Esophagus (tissue), 2 donors: ENCODE measurements around the gene NTN4. TPM values are rescaled to one million over a fixed set of nuclear protein-coding genes. Genes with fewer than 3 reads are reported as not detected.

Experiments used
- H3K27ac ChIP-seq, 2 donors: one replicate each; pipeline ENCODE4 v1.5.1; 2013; ENCODE audit warnings: low read depth in 2 of 2, mild to moderate bottlenecking in 2 of 2, inconsistent platforms in 1 of 2, low read length in 1 of 2, moderate library complexity in 1 of 2
- H3K27me3 ChIP-seq, 2 donors: one replicate each; pipeline ENCODE4 v1.6.1; 2013; ENCODE audit warnings: low read length in 2 of 2, control low read depth in 1 of 2, mild to moderate bottlenecking in 1 of 2; ENCODE audit not compliant: insufficient read depth in 2 of 2, control insufficient read depth in 1 of 2
- H3K36me3 ChIP-seq, 2 donors: one replicate each; pipeline ENCODE4 v1.6.1; 2013; ENCODE audit warnings: low read length in 1 of 2; ENCODE audit not compliant: control insufficient read depth in 2 of 2, insufficient read depth in 2 of 2
- H3K4me1 ChIP-seq, 2 donors: one replicate each; pipeline ENCODE4 v1.6.1; 2013; ENCODE audit warnings: low read length in 1 of 2; ENCODE audit not compliant: control insufficient read depth in 2 of 2, insufficient read depth in 2 of 2
- H3K4me3 ChIP-seq, 2 donors: one replicate each; pipeline ENCODE4 v1.5.1; 2013; ENCODE audit warnings: low read length in 2 of 2, mild to moderate bottlenecking in 2 of 2, low read depth in 1 of 2, moderate library complexity in 1 of 2
- H3K9me3 ChIP-seq, 2 donors: one replicate each; pipeline ENCODE4 v1.6.1; 2013; ENCODE audit warnings: mild to moderate bottlenecking in 2 of 2, low read depth in 1 of 2, low read length in 1 of 2, moderate library complexity in 1 of 2; ENCODE audit not compliant: control insufficient read depth in 2 of 2, insufficient read depth in 1 of 2
- WGBS, 2 donors: extraction: QIAGEN DNeasy Blood & Tissue Kit; methylation state at CpG; one replicate each; pipeline ENCODE4 v1.1.7; 2013; 5-methylcytosine and 5-hydroxymethylcytosine counted together
- polyA plus RNA-seq, 2 donors: library from polyadenylated mRNA; stranded (reverse); fragments of 200-250 nt; gene quantifications; one replicate each; pipeline ENCODE4 v1.2.3, GENCODE V29; 2013
- donor health status: healthy with polysubstance abuse.
- donor health status: Bipolar disorder and iron deficiency.

Gene NTN4
- polyA plus RNA-seq: 1 to 10 TPM; 3.8 to 6.2 TPM

- peak within 1 kb of the TSS; percentile 67 to 84 for H3K27ac ChIP-seq
- no peaks in the 10 kb centered on the region for H3K27me3 ChIP-seq
- peaks cover 4 to 11% of the 10 kb centered on the region in 2 donors for H3K4me1 ChIP-seq
- H3K9me3 ChIP-seq: no peaks in the 10 kb centered on the region
- 0 to 1% methylated on average over 68 to 96 of the region's 96 CpGs for WGBS, 2 donors
- no peaks in the 10 kb centered on the region for H3K36me3 ChIP-seq
- peak within 1 kb of the TSS; percentile 76 to 84 for H3K4me3 ChIP-seq
Measured at GRCh38 chr12:95790033-95790916, at the start of gene NTN4. TSS of gene NTN4 (minus strand) at chr12:95790764. CDS start at chr12:95790309, 455 bp downstream.

GRCh38 chr12:95838125-95838524 is 47.6 kb upstream of the NTN4 start:
- 11 to 14% methylated on average over 11 of the region's 11 CpGs for WGBS, 2 donors
- H3K27ac ChIP-seq: no peak overlapping the region
- H3K4me3 ChIP-seq: no peak overlapping the region
- H3K4me1 ChIP-seq: peaks cover 0 to 5% of the 10 kb centered on the region in 2 donors
- no peaks in the 10 kb centered on the region for H3K36me3 ChIP-seq
- no peaks in the 10 kb centered on the region for H3K9me3 ChIP-seq
- H3K27me3 ChIP-seq: no peaks in the 10 kb centered on the region

GRCh38 chr12:95837240-95838038 is 46.9 kb upstream of the NTN4 start:
- H3K9me3 ChIP-seq: no peaks in the 10 kb centered on the region
- H3K27ac ChIP-seq: no peak overlapping the region
- H3K4me3 ChIP-seq: no peak overlapping the region
- 49 to 58% methylated on average over 10 of the region's 10 CpGs for WGBS, 2 donors
- no peaks in the 10 kb centered on the region for H3K27me3 ChIP-seq
- peaks cover 0 to 5% of the 10 kb centered on the region in 2 donors for H3K4me1 ChIP-seq
- H3K36me3 ChIP-seq: no peaks in the 10 kb centered on the region

GRCh38 chr12:95836630-95837239 is 46.2 kb upstream of the NTN4 start:
- no peak overlapping the region for H3K27ac ChIP-seq
- WGBS, 2 donors: 0 to 24% methylated on average over 1 of the region's 1 CpG

GRCh38 chr12:95836185-95836609 is 45.6 kb upstream of the NTN4 start:
- no peaks in the 10 kb centered on the region for H3K36me3 ChIP-seq
- no peak overlapping the region for H3K27ac ChIP-seq
- no peaks in the 10 kb centered on the region for H3K27me3 ChIP-seq
- no peak overlapping the region for H3K4me3 ChIP-seq
- WGBS, 2 donors: 12 to 17% methylated on average over 3 of the region's 3 CpGs
- H3K9me3 ChIP-seq: no peaks in the 10 kb centered on the region
- peaks cover 0 to 5% of the 10 kb centered on the region in 2 donors for H3K4me1 ChIP-seq

More at GRCh38 chr12:95836630-95837239, 46.2 kb upstream of the NTN4 start:
- Histone ChIP-seq H3K4me3 (no peak overlapping the region), H3K36me3 (no peaks in the 10 kb centered on the region), H3K27me3 (no peaks in the 10 kb centered on the region), H3K9me3 (no peaks in the 10 kb centered on the region), H3K4me1 (peaks cover 0 to 5% of the 10 kb centered on the region in 2 donors)

GRCh38 chr12:95834572-95834971 is 44.0 kb upstream of the NTN4 start:
- 90 to 94% methylated on average over 1 of the region's 1 CpG for WGBS, 2 donors
- Histone ChIP-seq H3K27ac (no peak overlapping the region), H3K36me3 (no peaks in the 10 kb centered on the region), H3K9me3 (no peaks in the 10 kb centered on the region), H3K4me1 (peaks cover 0 to 5% of the 10 kb centered on the region in 2 donors), H3K27me3 (no peaks in the 10 kb centered on the region), H3K4me3 (no peak overlapping the region)

- no peaks in the 10 kb centered on the region for H3K36me3 ChIP-seq
- no peaks in the 10 kb centered on the region for H3K27me3 ChIP-seq
- WGBS, 2 donors: 61 to 70% methylated on average over 2 of the region's 2 CpGs
- H3K9me3 ChIP-seq: no peaks in the 10 kb centered on the region
- H3K4me1 ChIP-seq: no peaks in the 10 kb centered on the region
- no peak overlapping the region for H3K27ac ChIP-seq
- H3K4me3 ChIP-seq: no peak overlapping the region
Measured at GRCh38 chr12:95830335-95831089, 39.9 kb upstream of the NTN4 start.

GRCh38 chr12:95829395-95829794 is 38.8 kb upstream of the NTN4 start:
- no peak overlapping the region for H3K27ac ChIP-seq
- no peak overlapping the region for H3K4me3 ChIP-seq
- no peaks in the 10 kb centered on the region for H3K27me3 ChIP-seq
- no peaks in the 10 kb centered on the region for H3K4me1 ChIP-seq
- no peaks in the 10 kb centered on the region for H3K36me3 ChIP-seq
- no peaks in the 10 kb centered on the region for H3K9me3 ChIP-seq
